Activated gamma-delta T cell treated with anti-CD3 and anti-CD28 coated beads, Interleukin-2, amount 50 U/mL, for 16 hours (primary cell): Measurements from ENCODE around the gene INSIG1.

Source experiments
- DNase-seq: peaks from one replicate; pipeline ENCODE4 v3.0.0-alpha.2; 2020; ENCODE audit warnings: low read depth

INSIG1 gene

GRCh38 chr7:155297517-155298287, at the start of gene INSIG1:
Gene INSIG1, plus strand, starts transcription at chr7:155297878. Its CDS starts 408 bp downstream, at chr7:155298286.
- DNase-seq: peak; percentile 79

- no peak for DNase-seq
Measured at GRCh38 chr7:155248366-155248756, 49.3 kb upstream of the INSIG1 start.

- DNase-seq: no peak
Measured at GRCh38 chr7:155251831-155252230, 45.8 kb upstream of the INSIG1 start.

- no peak for DNase-seq
Measured at GRCh38 chr7:155252444-155252887, 45.2 kb upstream of the INSIG1 start.

- no peak for DNase-seq
Measured at GRCh38 chr7:155252892-155253501, 44.7 kb upstream of the INSIG1 start.

GRCh38 chr7:155254018-155254417, 43.7 kb upstream of the INSIG1 start:
- DNase-seq: no peak

- DNase-seq: no peak
Measured at GRCh38 chr7:155255071-155255470, 42.6 kb upstream of the INSIG1 start.

GRCh38 chr7:155255621-155256020, 42.1 kb upstream of the INSIG1 start:
- DNase-seq: no peak

- no peak for DNase-seq
Measured at GRCh38 chr7:155256081-155256760, 41.5 kb upstream of the INSIG1 start.

GRCh38 chr7:155256761-155257481, 40.8 kb upstream of the INSIG1 start:
- no peak for DNase-seq

GRCh38 chr7:155257482-155258225, 40.0 kb upstream of the INSIG1 start:
- DNase-seq: no peak

GRCh38 chr7:155258226-155258560, 39.5 kb upstream of the INSIG1 start:
- DNase-seq: no peak

GRCh38 chr7:155259866-155260497, 37.7 kb upstream of the INSIG1 start:
- DNase-seq: no peak

GRCh38 chr7:155260498-155260872, 37.2 kb upstream of the INSIG1 start:
- no peak for DNase-seq

GRCh38 chr7:155261031-155261985, 36.4 kb upstream of the INSIG1 start:
- DNase-seq: no peak

GRCh38 chr7:155262031-155262430, 35.6 kb upstream of the INSIG1 start:
- no peak for DNase-seq

GRCh38 chr7:155263051-155263450, 34.6 kb upstream of the INSIG1 start:
- DNase-seq: no peak

GRCh38 chr7:155263581-155264143, 34.0 kb upstream of the INSIG1 start:
- DNase-seq: no peak

- no peak for DNase-seq
Measured at GRCh38 chr7:155265144-155265543, 32.5 kb upstream of the INSIG1 start.

- no peak for DNase-seq
Measured at GRCh38 chr7:155265961-155266360, 31.7 kb upstream of the INSIG1 start.
